SH-SY5Y (cell line): ENCODE results near the gene VSIG8.

Experiments
- GATA2 ChIP-seq: IDR thresholded peaks from 2 replicates; pipeline ENCODE4 v1.6.1; 2011; ENCODE audit warnings: mild to moderate bottlenecking, low read depth, low read length
- GATA3 ChIP-seq: IDR thresholded peaks from 2 replicates; pipeline ENCODE4 v1.6.1; 2011; ENCODE audit warnings: low read depth, mild to moderate bottlenecking, low read length, moderate library complexity

DNA sequence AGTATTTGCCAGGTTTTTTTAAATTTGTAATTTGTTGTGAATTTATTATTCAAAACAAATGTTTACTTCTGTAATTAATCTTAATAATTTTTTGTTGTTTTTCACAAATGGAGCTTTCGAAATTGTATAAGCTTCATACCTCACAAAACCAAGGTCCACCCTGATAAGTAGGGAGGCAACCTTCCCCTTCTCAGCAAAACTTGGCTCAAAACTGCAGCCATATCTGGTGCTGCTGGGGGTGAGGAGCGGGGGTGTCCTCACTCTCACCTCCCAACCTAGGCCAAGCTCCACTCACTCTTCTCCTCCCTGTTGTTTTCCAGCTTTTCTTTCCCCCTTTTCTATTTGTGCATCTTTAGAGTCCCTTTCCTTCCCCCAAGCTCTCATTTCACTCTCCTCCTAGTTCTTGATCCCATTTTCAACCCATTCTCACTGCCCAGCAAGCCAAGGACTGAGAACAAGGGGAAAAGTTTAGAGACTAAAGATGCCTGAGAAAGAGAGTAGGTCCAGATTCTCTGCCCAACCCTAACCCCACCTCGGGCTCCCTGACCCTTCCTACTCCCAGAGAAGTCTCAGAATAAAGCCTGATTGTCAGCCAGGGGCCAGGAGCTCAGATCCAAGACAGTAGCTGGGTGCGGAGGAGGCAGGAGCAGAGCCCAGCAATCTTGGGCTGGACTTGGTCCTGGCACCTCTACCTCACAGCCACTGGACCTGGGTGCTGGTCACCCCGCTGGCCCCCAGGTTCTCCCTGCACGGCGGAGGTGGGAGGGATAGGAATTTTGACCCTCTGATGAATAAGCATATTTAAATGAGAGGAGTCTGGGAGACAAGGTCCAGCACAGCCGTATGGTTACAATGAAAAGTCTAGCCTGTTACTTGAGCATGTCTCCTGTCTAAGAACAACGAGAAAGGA lies 45.8 kb upstream of the VSIG8 start:
- no peak for TF ChIP-seq GATA2
- no peak for TF ChIP-seq GATA3
